Inflammatory macrophage treated with lipopolysaccharide for 1 hour (primary cell): ENCODE results near the gene CAMTA2.
"Not testable (repeated sequence)": the region's sequence is repeated elsewhere in the genome, so short reads cannot be mapped to it uniquely, and the experiment has no call there.

Source experiments
- DNase-seq, 2 donors: peaks; one replicate each; pipeline ENCODE4 v3.0.0-alpha.2; 2020 to 2022

CAMTA2 gene

DNA sequence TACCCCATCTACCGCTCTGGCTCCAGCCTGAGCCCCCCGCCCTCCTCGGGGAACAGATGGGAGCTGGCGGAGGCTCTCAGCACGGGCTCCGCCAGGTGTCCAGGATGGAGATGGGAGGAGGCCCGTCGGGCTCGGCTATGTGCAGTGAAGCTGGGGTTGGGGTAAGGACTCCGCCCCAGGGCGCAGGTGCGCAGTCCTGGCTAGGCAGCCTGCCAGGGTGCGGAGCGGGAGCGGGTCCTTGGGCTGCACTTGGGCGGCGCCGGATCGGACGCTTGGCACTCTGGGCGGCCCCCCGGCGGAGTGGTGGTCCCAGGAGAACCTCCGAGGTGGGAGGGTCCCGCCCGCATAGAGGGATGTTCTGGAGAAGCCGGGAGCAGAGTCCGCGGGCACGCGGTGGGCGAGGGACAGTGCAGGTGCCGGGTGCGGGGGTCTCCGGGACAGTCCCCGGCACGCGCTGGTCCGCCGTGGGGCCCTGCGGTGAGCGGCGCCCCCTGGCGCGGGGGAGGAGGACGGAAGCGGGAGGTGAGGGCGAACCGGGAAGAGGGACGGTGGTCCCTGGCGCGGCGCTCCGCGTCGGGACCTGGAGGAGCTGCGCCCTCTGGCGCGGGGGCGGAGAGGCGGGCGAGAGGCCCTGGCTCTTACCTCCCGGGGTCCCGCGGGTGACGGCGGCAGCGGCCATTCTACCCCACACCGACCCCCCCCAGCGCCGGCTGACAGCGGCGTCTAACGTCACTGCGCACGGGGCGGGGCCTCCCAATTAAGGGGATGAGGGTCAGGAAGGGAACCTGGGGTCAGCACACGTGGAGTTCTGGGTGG lies at the start of gene CAMTA2:
CAMTA2 (minus strand) TSS at position 725 of the 816 bp plus-strand sequence. CDS start 1,453 bp downstream, outside the sequence.
- DNase-seq: peak; percentile 83 to 84

DNA sequence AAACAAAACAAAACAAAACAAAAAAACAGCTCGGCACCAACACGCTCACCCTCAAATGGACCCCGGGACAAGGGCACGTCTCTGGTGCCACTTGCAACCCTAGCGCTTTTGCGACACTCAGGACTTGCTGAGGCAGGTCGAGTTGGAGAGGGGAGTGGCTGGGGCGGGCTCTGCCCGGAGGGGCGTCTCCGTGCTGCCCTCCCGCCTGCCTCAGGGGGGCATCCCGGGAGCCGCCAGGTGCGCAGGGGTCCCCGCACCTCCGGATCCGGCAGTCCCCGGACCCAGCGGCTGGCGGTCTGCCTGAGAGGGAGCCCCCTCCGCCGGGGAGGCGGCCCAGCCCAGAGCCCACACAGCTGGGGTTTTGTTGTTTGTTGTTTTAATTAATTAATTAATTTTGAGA lies 47.8 kb upstream of the CAMTA2 start, which contains the start of gene SLC52A1:
SLC52A1 (minus strand) TSS at position 112 of the 400 bp plus-strand sequence. CDS start 820 bp downstream, outside the sequence.
- DNase-seq: no peak

GRCh38 chr17:5034651-5035050 lies 47.2 kb upstream of the CAMTA2 start:
- DNase-seq: no peak

DNA sequence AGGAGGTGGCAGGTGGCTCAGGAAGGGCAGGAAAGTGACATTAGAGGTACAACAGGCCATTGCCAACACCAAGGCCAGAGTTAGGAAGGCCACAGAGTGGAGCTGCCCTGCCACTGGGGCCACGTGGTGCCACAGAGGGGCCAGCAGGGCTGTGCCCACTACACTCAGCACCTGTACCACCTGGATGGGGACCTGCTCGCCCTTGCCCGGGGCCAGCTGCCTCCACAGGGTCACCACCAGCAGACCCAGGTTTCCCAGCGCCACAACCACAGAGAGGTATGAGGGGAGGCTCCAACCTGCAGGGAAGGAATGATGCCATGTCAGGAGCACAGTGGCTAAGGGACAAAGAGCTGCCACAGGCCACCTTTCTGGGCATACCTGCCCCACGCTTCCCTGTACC lies 46.6 kb upstream of the CAMTA2 start:
- no peak for DNase-seq

DNA sequence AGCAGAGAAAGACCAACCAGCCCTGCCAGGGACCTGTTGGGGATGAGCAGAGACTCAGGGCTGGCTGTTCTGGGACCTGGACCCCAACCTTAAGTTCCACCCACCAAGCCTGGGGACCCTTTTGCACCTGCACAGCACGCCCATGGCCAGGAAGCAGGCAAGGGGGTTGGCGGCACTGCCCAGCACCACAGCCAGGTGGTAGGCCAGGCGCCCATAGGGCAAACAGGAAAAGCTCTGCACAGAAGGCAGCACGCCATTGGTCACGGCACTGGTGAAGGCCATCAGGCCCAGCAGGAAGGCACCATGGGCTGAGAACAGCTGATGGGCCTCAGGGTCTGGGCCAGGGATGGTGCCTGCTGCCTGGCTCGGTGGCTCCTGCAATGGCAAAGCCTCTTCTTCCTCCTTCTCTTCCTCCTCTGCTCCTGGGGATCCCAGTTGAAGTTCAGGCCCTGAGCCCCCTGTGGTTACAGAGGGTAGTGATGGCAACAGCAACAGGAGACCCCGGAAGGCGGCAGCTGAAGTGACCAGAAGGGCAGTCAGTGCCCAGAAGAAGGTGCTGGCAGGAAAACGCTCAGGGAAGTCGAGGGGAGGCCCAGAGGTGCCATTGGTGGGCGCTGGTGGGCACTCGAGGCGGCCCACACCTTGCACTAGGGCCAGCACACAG lies 46.0 kb upstream of the CAMTA2 start:
- no peak for DNase-seq

- no peak for DNase-seq
Measured at GRCh38 chr17:5032865-5033264, 45.4 kb upstream of the CAMTA2 start.

- peak; percentile 96 to 97 for DNase-seq
Measured at GRCh38 chr17:5031365-5032082, 44.0 kb upstream of the CAMTA2 start.

- not testable (repeated sequence) for DNase-seq
Measured at GRCh38 chr17:5030168-5030567, 42.7 kb upstream of the CAMTA2 start.

GRCh38 chr17:5027916-5028315 lies 40.4 kb upstream of the CAMTA2 start:
- peak; percentile 13 to 30 for DNase-seq

DNA sequence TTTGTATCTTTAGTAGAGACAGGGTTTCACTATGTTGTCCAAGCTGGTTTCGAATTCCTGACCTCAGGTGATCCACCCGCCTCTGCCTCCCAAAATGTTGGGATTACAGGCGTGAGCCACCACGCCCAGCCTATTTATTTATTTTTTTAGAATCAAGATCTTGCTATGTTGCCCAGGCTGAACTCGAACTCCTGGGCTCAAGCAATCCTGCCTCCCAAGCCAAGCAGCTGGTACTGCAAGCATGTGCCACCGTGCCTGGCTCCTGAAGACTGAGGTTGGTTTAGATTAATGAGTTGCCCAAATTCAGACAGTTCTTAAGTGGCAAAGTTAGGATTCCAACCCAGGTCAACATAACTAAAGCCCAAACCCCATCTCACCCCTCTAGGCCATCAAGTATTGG lies 39.8 kb upstream of the CAMTA2 start:
- no peak for DNase-seq

DNA sequence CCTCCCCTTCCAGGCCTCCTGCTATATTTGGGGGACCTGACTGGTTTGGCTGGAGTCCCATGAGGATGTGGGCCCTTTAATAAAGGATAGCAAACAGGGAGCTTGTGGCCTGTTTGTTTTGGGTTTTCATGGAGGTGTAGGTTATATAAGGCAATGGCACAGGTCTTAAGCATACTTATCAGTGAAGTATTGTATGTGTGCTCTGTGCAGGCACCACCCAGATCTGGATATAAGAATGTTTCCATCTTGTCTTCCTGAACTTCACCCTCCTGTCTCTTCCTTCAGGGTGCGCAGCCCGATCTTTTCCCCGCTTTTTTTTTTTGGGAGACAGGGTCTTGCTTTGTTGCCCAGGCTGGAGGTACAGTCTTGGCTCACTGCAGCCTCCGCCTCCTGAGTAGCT lies 37.1 kb upstream of the CAMTA2 start:
- DNase-seq: no peak

- no peak for DNase-seq
Measured at GRCh38 chr17:5023588-5024147, 36.2 kb upstream of the CAMTA2 start.

GRCh38 chr17:5022171-5022711 lies 34.8 kb upstream of the CAMTA2 start:
- no peak for DNase-seq

- DNase-seq: no peak
Measured at GRCh38 chr17:5020502-5021023, 33.1 kb upstream of the CAMTA2 start.

DNA sequence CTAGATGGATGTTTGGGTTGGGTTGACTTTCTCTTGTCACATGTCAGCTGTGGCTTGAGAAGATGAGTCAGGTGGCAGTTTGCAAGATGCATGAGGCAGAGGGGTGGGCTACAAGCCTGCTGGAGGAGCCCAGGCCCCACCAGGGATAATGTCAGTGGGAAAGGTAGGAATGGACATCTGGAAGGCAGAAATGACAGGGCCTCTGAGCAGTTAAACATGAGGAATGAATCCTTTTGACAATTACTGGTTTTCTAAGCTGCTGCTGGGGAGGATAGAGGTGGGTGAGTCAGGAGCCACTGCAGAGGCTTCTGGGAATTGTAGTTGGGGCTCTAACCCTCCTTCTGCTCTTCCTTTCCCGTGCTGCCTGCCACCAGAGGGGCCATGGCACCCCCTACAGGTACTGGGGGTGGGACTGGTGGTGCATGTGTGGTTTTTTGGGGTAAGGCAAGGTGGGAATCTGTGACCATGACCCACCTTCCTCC lies 32.0 kb upstream of the CAMTA2 start:
- DNase-seq: peak in 1 of 2 donors; percentile 15

DNA sequence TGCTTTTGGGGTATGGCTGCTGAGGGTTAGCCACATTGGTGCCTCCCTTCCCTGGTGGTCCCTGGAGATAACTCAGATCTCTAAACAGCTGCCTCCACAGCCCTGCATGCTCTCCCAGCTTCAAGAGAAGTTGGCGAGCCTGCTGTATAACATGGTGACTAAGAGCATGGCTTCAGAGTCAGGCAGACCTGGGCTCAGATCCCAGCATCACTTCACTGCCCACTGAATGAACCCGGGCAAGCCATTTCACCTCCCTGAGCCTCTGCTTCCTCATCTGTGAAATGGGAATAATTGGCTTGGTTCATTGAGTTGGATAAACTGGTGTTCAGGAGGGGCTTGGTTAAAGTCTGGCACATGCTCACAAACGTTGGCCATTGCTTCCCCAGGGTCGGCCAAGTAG lies 26.9 kb upstream of the CAMTA2 start:
- DNase-seq: no peak

GRCh38 chr17:5011928-5012327 lies 24.5 kb upstream of the CAMTA2 start:
- peak in 1 of 2 donors; percentile 53 for DNase-seq

GRCh38 chr17:5003214-5003867 lies 15.9 kb upstream of the CAMTA2 start:
- DNase-seq: no peak

GRCh38 chr17:5002121-5002788 lies 14.8 kb upstream of the CAMTA2 start:
- no peak for DNase-seq

DNA sequence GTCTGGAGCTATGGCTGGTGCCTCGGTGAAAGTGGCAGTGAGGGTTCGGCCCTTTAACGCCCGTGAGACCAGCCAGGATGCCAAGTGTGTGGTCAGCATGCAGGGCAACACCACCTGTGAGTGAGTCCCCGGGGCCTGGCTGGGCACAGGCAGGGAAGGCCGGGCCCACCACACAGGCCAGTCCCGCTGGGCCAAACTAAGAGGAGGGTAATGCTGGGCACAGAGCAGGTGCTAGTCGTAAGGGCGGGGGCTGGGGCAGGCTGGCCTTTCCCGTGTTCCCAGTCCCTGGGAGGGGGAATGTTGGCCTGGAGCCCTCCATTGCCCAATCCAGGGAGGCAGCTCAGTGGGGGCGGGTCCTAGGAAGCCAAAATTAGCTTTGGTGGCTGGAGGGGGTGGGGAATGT lies 12.8 kb upstream of the CAMTA2 start:
- no peak for DNase-seq

DNA sequence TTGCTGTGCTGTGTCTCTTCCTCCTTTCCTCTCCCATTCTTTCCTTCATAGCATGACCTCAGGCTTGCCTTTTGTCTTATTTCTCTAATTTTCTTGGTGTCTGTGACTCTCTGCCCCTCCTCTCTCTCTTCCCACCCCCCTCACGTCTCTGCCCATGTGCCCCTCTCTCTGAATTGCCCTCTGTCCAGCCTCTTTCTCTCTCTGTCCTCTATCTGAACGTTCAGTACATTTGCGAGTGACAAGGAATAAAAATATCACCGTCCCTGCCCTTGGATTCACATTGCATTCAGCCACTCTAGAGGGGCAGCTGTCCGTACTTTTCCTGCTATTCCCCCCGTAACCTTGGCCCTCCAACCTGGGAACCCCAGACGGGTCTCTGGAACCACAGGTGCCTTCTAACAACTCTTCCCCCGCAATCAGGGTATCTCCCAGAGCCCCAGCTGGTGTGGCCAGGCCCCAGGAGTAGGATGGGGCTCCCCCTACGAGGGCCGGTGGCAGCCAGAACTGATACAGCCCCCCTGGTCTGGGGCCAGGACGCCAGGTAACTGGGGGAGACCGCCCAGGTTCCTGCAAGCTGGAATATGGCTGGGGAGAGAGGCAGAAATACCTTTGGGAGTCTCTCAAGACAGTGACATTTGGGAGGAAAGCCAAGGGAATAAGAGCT lies 12.1 kb upstream of the CAMTA2 start:
- DNase-seq: no peak
